ACC112 (cell line): Measurements from ENCODE around the gene GJB2.

Experiments
- H2AFZ ChIP-seq: fragments of 200-600 bp; sonication (generic); one replicate; pipeline ENCODE4 v1.6.0; 2017; ENCODE audit warnings: antibody characterized with exemption, low read length; ENCODE audit not compliant: unreplicated experiment
- H3K27ac ChIP-seq: fragments of 200-600 bp; sonication (generic); 2 replicates; pipeline ENCODE4 v1.5.1; 2014; ENCODE audit warnings: low read depth, mild to moderate bottlenecking, antibody characterized with exemption, low read length, moderate library complexity
- H3K27me3 ChIP-seq: fragments of 200-600 bp; sonication (generic); 2 replicates; pipeline ENCODE4 v1.6.1; 2014; ENCODE audit warnings: mild to moderate bottlenecking, antibody characterized with exemption, low read length, moderate library complexity, mixed read lengths; ENCODE audit not compliant: insufficient read depth
- H3K36me3 ChIP-seq: fragments of 200-600 bp; sonication (generic); 2 replicates; pipeline ENCODE4 v1.6.1; 2016; ENCODE audit warnings: mild to moderate bottlenecking, antibody characterized with exemption, low read length, moderate library complexity, mixed read lengths; ENCODE audit not compliant: insufficient read depth
- H3K4me1 ChIP-seq: fragments of 200-600 bp; sonication (generic); one replicate; pipeline ENCODE4 v1.6.1; 2016; ENCODE audit warnings: low read length, mixed read lengths; ENCODE audit not compliant: insufficient read depth, unreplicated experiment, control insufficient read depth
- H3K4me3 ChIP-seq: fragments of 200-600 bp; sonication (generic); 2 replicates; pipeline ENCODE4 v1.5.1; 2014; ENCODE audit warnings: mild to moderate bottlenecking, low read depth, low read length
- H3K79me2 ChIP-seq: fragments of 200-600 bp; sonication (generic); one replicate; pipeline ENCODE4 v1.6.0; 2016; ENCODE audit warnings: low read length; ENCODE audit not compliant: control insufficient read depth, unreplicated experiment, insufficient read depth

Gene GJB2

DNA sequence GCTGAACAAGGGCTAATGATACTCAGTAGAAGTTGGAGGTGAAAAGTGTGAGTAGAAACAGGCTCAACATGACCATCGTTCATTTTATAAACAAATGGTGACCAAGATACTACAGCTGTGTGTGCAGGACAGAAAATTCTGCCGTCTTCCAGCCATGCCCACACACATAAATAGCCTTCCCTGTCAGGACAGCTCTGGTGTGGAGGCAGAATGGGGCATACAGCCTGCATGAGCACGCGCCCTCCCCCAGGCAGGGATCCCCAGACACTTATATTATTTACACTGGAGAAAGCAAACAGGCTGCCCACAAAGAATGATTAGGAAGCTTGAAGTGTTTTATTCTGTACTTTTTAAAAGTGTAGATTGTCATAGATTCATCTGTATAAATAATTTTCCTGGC, 52.3 kb downstream of the GJB2 start:
- H3K4me1 ChIP-seq, result no peaks in the 10 kb centered on the region
- H3K4me3 ChIP-seq, result no peak overlapping the region
- H2AFZ ChIP-seq, result no peak overlapping the region
- no peaks in the 10 kb centered on the region for H3K79me2 ChIP-seq
- no peaks in the 10 kb centered on the region for H3K36me3 ChIP-seq
- H3K27me3 ChIP-seq, result peaks cover 72% of the 10 kb centered on the region
- no peak overlapping the region for H3K27ac ChIP-seq

GRCh38 chr13:20137875-20138274, 54.9 kb downstream of the GJB2 start:
- H3K79me2 ChIP-seq, result no peaks in the 10 kb centered on the region
- H3K36me3 ChIP-seq, result no peaks in the 10 kb centered on the region
- peaks cover 58% of the 10 kb centered on the region for H3K27me3 ChIP-seq
- H3K4me1 ChIP-seq, result no peaks in the 10 kb centered on the region
- no peak overlapping the region for H2AFZ ChIP-seq
- H3K27ac ChIP-seq, result no peak overlapping the region
- no peak overlapping the region for H3K4me3 ChIP-seq
